Measurements from ENCODE around the gene PCSK6.

PCSK6 gene

GRCh38 chr15:101413239-101413638 lies 76.3 kb downstream of the PCSK6 start:
- DNase-seq (ENCODE audit: extremely low read depth, insufficient read length): no peak
- Histone ChIP-seq H3K4me3 (replicated peaks; ENCODE audit: low read depth, low read length) (no peak overlapping the region), H3K36me3 (ENCODE audit: control insufficient read depth, insufficient read depth, low read length) (no peaks in the 10 kb centered on the region), H3K27me3 (replicated peaks; ENCODE audit: control insufficient read depth, insufficient read depth, low read length) (no peaks in the 10 kb centered on the region; the same call in 1 of the 2 replicates)
- no peak for TF ChIP-seq CTCF (IDR thresholded peaks at IDR 0.05; ENCODE audit: insufficient read depth, low read length, poor library complexity, severe bottlenecking)

GRCh38 chr15:101411581-101411980 lies 77.9 kb downstream of the PCSK6 start:
- Histone ChIP-seq H3K36me3 (ENCODE audit: control insufficient read depth, insufficient read depth, low read length) (no peaks in the 10 kb centered on the region), H3K4me3 (replicated peaks; ENCODE audit: low read depth, low read length) (no peak overlapping the region), H3K27me3 (replicated peaks; ENCODE audit: control insufficient read depth, insufficient read depth, low read length) (no peaks in the 10 kb centered on the region; the same call in 1 of the 2 replicates)
- no peak for DNase-seq (ENCODE audit: extremely low read depth, insufficient read length)
- TF ChIP-seq CTCF (IDR thresholded peaks at IDR 0.05; ENCODE audit: insufficient read depth, low read length, poor library complexity, severe bottlenecking): no peak

GRCh38 chr15:101411085-101411484 lies 78.4 kb downstream of the PCSK6 start:
- no peak for DNase-seq (ENCODE audit: extremely low read depth, insufficient read length)
- Histone ChIP-seq H3K27me3 (replicated peaks; ENCODE audit: control insufficient read depth, insufficient read depth, low read length) (no peaks in the 10 kb centered on the region; the same call in 1 of the 2 replicates), H3K4me3 (replicated peaks; ENCODE audit: low read depth, low read length) (no peak overlapping the region), H3K36me3 (ENCODE audit: control insufficient read depth, insufficient read depth, low read length) (no peaks in the 10 kb centered on the region)
- TF ChIP-seq CTCF (IDR thresholded peaks at IDR 0.05; ENCODE audit: insufficient read depth, low read length, poor library complexity, severe bottlenecking): no peak

GRCh38 chr15:101410612-101411011 lies 78.9 kb downstream of the PCSK6 start:
- H3K27me3 ChIP-seq (replicated peaks; ENCODE audit: control insufficient read depth, insufficient read depth, low read length): no peaks in the 10 kb centered on the region; the same call in 1 of the 2 replicates
- no peaks in the 10 kb centered on the region for H3K36me3 ChIP-seq (ENCODE audit: control insufficient read depth, insufficient read depth, low read length)
- no peak overlapping the region for H3K4me3 ChIP-seq (replicated peaks; ENCODE audit: low read depth, low read length)
- no peak for TF ChIP-seq CTCF (IDR thresholded peaks at IDR 0.05; ENCODE audit: insufficient read depth, low read length, poor library complexity, severe bottlenecking)
- no peak for DNase-seq (ENCODE audit: extremely low read depth, insufficient read length)

- no peak for TF ChIP-seq CTCF (IDR thresholded peaks at IDR 0.05; ENCODE audit: insufficient read depth, low read length, poor library complexity, severe bottlenecking)
- H3K27me3 ChIP-seq (replicated peaks; ENCODE audit: control insufficient read depth, insufficient read depth, low read length): no peaks in the 10 kb centered on the region; the same call in 1 of the 2 replicates
- H3K36me3 ChIP-seq (ENCODE audit: control insufficient read depth, insufficient read depth, low read length): no peaks in the 10 kb centered on the region
- DNase-seq (ENCODE audit: extremely low read depth, insufficient read length): no peak
- no peak overlapping the region for H3K4me3 ChIP-seq (replicated peaks; ENCODE audit: low read depth, low read length)
These were observed 79.9 kb downstream of the PCSK6 start for GRCh38 chr15:101409621-101410020.

Data from GM06990 (cell line).